MM.1S (cell line): ENCODE data around the gene KRT2.

Experiments used
- DNase-seq: peaks from one replicate; pipeline ENCODE4 v3.0.0-alpha.2; 2015
- H2AFZ ChIP-seq: fragments of 300-600 bp; sonication (generic); 2 replicates; pipeline ENCODE4 v1.6.0; 2016; ENCODE audit warnings: antibody characterized with exemption, low read length
- H3F3A ChIP-seq: fragments of 300-600 bp; sonication (generic); 2 replicates; pipeline ENCODE4 v1.6.1; 2016; ENCODE audit warnings: mild to moderate bottlenecking, antibody characterized with exemption, low read length, moderate library complexity, mixed read lengths; ENCODE audit not compliant: insufficient read depth
- H3K27ac ChIP-seq: fragments of 300-600 bp; sonication (generic); 2 replicates; pipeline ENCODE4 v1.5.1; 2016; ENCODE audit warnings: mild to moderate bottlenecking, low read length
- H3K27me3 ChIP-seq: fragments of 300-600 bp; sonication (generic); replicated peaks from 2 replicates; pipeline ENCODE4 v1.6.0; 2016; ENCODE audit warnings: low read length; ENCODE audit not compliant: insufficient read depth
- H3K36me3 ChIP-seq: fragments of 300-600 bp; sonication (generic); replicated peaks from 2 replicates; pipeline ENCODE4 v1.6.1; 2016; ENCODE audit warnings: mild to moderate bottlenecking, low read length, mixed read lengths; ENCODE audit not compliant: insufficient read depth
- H3K4me1 ChIP-seq: fragments of 300-600 bp; sonication (generic); 2 replicates; pipeline ENCODE4 v1.6.1; 2016; ENCODE audit warnings: low read length, mixed read lengths
- H3K4me2 ChIP-seq: fragments of 300-600 bp; sonication (generic); 2 replicates; pipeline ENCODE4 v1.6.0; 2016; ENCODE audit warnings: low read depth, low read length
- H3K4me3 ChIP-seq: fragments of 300-600 bp; sonication (generic); 2 replicates; pipeline ENCODE4 v1.5.1; 2016; ENCODE audit warnings: low read length, mixed read lengths
- H3K79me2 ChIP-seq: fragments of 300-600 bp; sonication (generic); 2 replicates; pipeline ENCODE4 v1.6.1; 2016; ENCODE audit warnings: mixed run types, low read length, mixed read lengths
- H3K9ac ChIP-seq: fragments of 300-600 bp; sonication (generic); 2 replicates; pipeline ENCODE4 v1.6.1; 2016; ENCODE audit warnings: low read length, mixed read lengths
- H3K9me2 ChIP-seq: fragments of 300-600 bp; sonication (generic); replicated peaks from 2 replicates; pipeline ENCODE4 v1.6.1; 2016; ENCODE audit warnings: mild to moderate bottlenecking, low read length, mixed read lengths; ENCODE audit not compliant: insufficient read depth
- H3K9me3 ChIP-seq: fragments of 300-600 bp; sonication (generic); replicated peaks from 2 replicates; pipeline ENCODE4 v1.6.1; 2016; ENCODE audit warnings: mild to moderate bottlenecking, low read length, mixed read lengths; ENCODE audit not compliant: insufficient read depth
- H4K20me1 ChIP-seq: fragments of 300-600 bp; sonication (generic); 2 replicates; pipeline ENCODE4 v1.6.1; 2016; ENCODE audit warnings: mild to moderate bottlenecking, low read length, moderate library complexity, mixed read lengths; ENCODE audit not compliant: insufficient read depth
- EZH2 ChIP-seq: fragments of 300-600 bp; sonication (generic); optimal IDR thresholded peaks from 2 replicates; pipeline ENCODE3; 2017; ENCODE audit warnings: low read depth, mild to moderate bottlenecking, antibody characterized with exemption, low read length, mixed read lengths
- EZH2phosphoT487 ChIP-seq: fragments of 300-600 bp; sonication (generic); IDR thresholded peaks from 2 replicates; pipeline ENCODE4 v1.6.1; 2018; ENCODE audit warnings: antibody characterized with exemption, low read length
- TF ChIP-seq, protein P1 (sequence below): fragments of 300-600 bp; sonication (generic); IDR thresholded peaks from 2 replicates; pipeline ENCODE4 v1.5.1; 2016; ENCODE audit warnings: antibody characterized with exemption, low read length, mixed read lengths

Gene KRT2

DNA sequence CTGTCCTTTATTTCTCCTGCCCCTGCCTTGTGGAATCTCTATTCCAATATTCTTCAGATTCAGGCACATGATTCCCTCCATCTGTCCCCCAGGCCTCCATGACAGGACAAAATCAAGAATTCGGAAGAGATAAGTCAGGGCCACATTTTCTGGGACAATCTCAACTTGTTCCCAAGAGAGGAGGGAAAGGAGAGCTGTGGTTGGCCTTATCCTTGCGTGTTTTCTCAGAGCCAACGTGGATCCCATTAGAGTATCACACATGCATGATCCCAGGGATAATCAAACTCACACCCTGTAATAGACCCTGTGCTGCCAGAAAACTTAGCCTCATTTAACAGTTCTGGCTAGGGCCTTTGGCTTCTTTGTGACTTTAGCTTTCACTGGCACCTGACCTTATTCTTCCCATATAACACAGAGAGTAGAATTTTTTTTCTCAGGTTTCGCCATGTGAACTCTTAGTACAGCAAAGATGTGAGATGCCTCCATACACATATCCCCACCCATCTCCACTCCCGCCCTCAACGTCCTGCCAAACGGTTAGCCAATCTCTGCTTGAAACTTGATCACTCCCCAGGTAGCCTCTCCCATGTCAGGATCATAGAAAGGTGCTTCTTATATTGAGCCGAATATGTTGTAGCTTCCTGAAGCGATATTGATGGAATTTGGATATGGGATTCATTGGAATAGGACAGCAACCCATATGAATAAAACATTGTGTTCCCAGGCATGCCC, 34.9 kb upstream of the KRT2 start:
- Histone ChIP-seq H3K4me2 (no peak overlapping the region), H3K79me2 (no peaks in the 10 kb centered on the region), H3K4me1 (no peaks in the 10 kb centered on the region), H3K4me3 (no peak overlapping the region), H2AFZ (no peak overlapping the region), H3K27me3 (peaks cover 88% of the 10 kb centered on the region), H3K9me3 (no peaks in the 10 kb centered on the region), H4K20me1 (no peaks in the 10 kb centered on the region), H3K9ac (no peak overlapping the region), H3K9me2 (no peaks in the 10 kb centered on the region), H3K27ac (no peak overlapping the region), H3K36me3 (no peaks in the 10 kb centered on the region), H3F3A (no peaks in the 10 kb centered on the region)
- TF ChIP-seq, protein P1, sequence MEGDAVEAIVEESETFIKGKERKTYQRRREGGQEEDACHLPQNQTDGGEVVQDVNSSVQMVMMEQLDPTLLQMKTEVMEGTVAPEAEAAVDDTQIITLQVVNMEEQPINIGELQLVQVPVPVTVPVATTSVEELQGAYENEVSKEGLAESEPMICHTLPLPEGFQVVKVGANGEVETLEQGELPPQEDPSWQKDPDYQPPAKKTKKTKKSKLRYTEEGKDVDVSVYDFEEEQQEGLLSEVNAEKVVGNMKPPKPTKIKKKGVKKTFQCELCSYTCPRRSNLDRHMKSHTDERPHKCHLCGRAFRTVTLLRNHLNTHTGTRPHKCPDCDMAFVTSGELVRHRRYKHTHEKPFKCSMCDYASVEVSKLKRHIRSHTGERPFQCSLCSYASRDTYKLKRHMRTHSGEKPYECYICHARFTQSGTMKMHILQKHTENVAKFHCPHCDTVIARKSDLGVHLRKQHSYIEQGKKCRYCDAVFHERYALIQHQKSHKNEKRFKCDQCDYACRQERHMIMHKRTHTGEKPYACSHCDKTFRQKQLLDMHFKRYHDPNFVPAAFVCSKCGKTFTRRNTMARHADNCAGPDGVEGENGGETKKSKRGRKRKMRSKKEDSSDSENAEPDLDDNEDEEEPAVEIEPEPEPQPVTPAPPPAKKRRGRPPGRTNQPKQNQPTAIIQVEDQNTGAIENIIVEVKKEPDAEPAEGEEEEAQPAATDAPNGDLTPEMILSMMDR: no peak
- TF ChIP-seq EZH2phosphoT487 (no peak), EZH2 (no peak)
- DNase-seq: no peak

DNA sequence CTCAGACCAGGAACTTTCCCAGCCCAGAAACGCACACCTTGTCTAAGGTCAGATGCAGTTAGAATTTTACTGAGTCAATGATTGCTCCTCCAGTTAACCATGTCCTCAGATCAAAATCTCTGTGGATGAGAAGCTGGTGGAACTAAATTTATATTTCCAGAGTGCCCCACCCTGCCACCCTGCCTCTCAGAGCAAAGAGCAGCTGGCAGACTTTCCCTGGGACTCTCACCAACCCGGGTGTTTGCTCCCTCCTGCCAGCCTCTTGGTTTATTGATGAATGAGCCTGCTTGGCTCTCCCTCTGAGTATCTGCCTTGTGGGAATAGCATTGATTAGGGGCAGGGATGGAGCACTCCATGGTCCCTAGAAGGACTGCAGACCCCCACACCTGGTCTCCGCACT, 34.1 kb upstream of the KRT2 start:
- no peaks in the 10 kb centered on the region for H3K36me3 ChIP-seq
- no peak for TF ChIP-seq EZH2phosphoT487
- peaks cover 88% of the 10 kb centered on the region for H3K27me3 ChIP-seq

GRCh38 chr12:52685406-52685890, 33.4 kb upstream of the KRT2 start:
- Histone ChIP-seq H3K4me2 (no peak overlapping the region), H3K4me3 (no peak overlapping the region), H3K36me3 (no peaks in the 10 kb centered on the region), H3K9ac (no peak overlapping the region), H3K9me2 (no peaks in the 10 kb centered on the region), H3K79me2 (no peaks in the 10 kb centered on the region), H3K27ac (no peak overlapping the region), H3K27me3 (peaks cover 88% of the 10 kb centered on the region), H3F3A (no peaks in the 10 kb centered on the region), H3K4me1 (no peaks in the 10 kb centered on the region), H2AFZ (no peak overlapping the region), H3K9me3 (no peaks in the 10 kb centered on the region), H4K20me1 (no peaks in the 10 kb centered on the region)
- DNase-seq: no peak
- TF ChIP-seq EZH2 (no peak), EZH2phosphoT487 (no peak)
- TF ChIP-seq, protein P1: no peak

More for the DNA sequence above, 34.1 kb upstream of the KRT2 start:
- Histone ChIP-seq H4K20me1 (no peaks in the 10 kb centered on the region), H3K4me2 (no peak overlapping the region), H3F3A (no peaks in the 10 kb centered on the region), H3K4me3 (no peak overlapping the region), H3K9me3 (no peaks in the 10 kb centered on the region), H2AFZ (no peak overlapping the region), H3K79me2 (no peaks in the 10 kb centered on the region), H3K9ac (no peak overlapping the region), H3K27ac (no peak overlapping the region), H3K4me1 (no peaks in the 10 kb centered on the region), H3K9me2 (no peaks in the 10 kb centered on the region)
- no peak for DNase-seq

- H3K79me2 ChIP-seq: no peaks in the 10 kb centered on the region
- peaks cover 83% of the 10 kb centered on the region for H3K27me3 ChIP-seq
- no peak overlapping the region for H3K4me2 ChIP-seq
- no peak overlapping the region for H2AFZ ChIP-seq
- DNase-seq: no peak
- TF ChIP-seq, protein P1: no peak
- TF ChIP-seq EZH2: no peak
- TF ChIP-seq EZH2phosphoT487: no peak
- no peak overlapping the region for H3K4me3 ChIP-seq
- H3K4me1 ChIP-seq: no peaks in the 10 kb centered on the region
- H3F3A ChIP-seq: no peaks in the 10 kb centered on the region
- no peaks in the 10 kb centered on the region for H3K9me3 ChIP-seq
- no peaks in the 10 kb centered on the region for H3K9me2 ChIP-seq
- H3K27ac ChIP-seq: no peak overlapping the region
- H3K9ac ChIP-seq: no peak overlapping the region
- H4K20me1 ChIP-seq: no peaks in the 10 kb centered on the region
- H3K36me3 ChIP-seq: no peaks in the 10 kb centered on the region
Observed at GRCh38 chr12:52684431-52684830, 32.4 kb upstream of the KRT2 start.
